Activated CD8-positive, alpha-beta T cell treated with anti-CD3 and anti-CD28 coated beads, Interleukin-2, amount 10 ng/mL, durations not matched to agents 7 days and 5 days (primary cell): ENCODE measurements around the gene ZNF723. TPM values are rescaled to one million over a fixed set of nuclear protein-coding genes. Genes with fewer than 3 reads are reported as not detected.
"Not testable (repeated sequence)": the region's sequence is repeated elsewhere in the genome, so short reads cannot be mapped to it uniquely, and the experiment has no call there.

Experiments
- ATAC-seq: fragments of 150-1000 bp; cut with Tn5 transposase; one replicate; pipeline ENCODE4 v1.10.0; 2021; ENCODE audit warnings: moderate library complexity
- CTCF ChIA-PET: fragments of 350-600 bp; sonication (Branson Sonifier 250); formaldehyde crosslinking; loops from one replicate; lab custom pipeline; 2021; ENCODE audit warnings: antibody characterized with exemption; lab: Charles Lee
- POLR2A ChIA-PET: fragments of 350-600 bp; sonication (Branson Sonifier 250); formaldehyde crosslinking; loops from one replicate; lab custom pipeline; 2021; ENCODE audit warnings: antibody characterized with exemption; lab: Charles Lee
- DNase-seq: peaks from one replicate; pipeline ENCODE4 v3.0.0-alpha.2; 2020
- H3K27ac Mint-ChIP-seq: one replicate; pipeline ENCODE4 v1.8.0; 2021; ENCODE audit warnings: mild to moderate bottlenecking, mixed read lengths
- H3K27me3 Mint-ChIP-seq: one replicate; pipeline ENCODE4 v1.8.0; 2021; ENCODE audit warnings: low read depth, mixed read lengths
- H3K36me3 Mint-ChIP-seq: one replicate; pipeline ENCODE4 v1.8.0; 2021; ENCODE audit warnings: low read depth, mixed read lengths
- H3K4me1 Mint-ChIP-seq: one replicate; pipeline ENCODE4 v1.8.0; 2021; ENCODE audit warnings: low read depth, mixed read lengths
- H3K4me3 Mint-ChIP-seq: one replicate; pipeline ENCODE4 v1.8.0; 2021; ENCODE audit warnings: mild to moderate bottlenecking, mixed read lengths
- H3K9me3 Mint-ChIP-seq: one replicate; pipeline ENCODE4 v1.8.0; 2022; ENCODE audit warnings: mixed read lengths; ENCODE audit not compliant: insufficient read depth
- total RNA-seq, 2 experiments: library from RNA; stranded (reverse); gene quantifications; one replicate each; pipeline ENCODE4 v1.2.3, GENCODE V29; 2021

Gene ZNF723
- total RNA-seq = not detected

GRCh38 chr19:22832031-22832762 is at the start of gene ZNF723:
ZNF723 (plus strand) TSS chr19:22832291; CDS start chr19:22832380, 89 bp downstream.
- CTCF ChIA-PET = no interaction called here
- ATAC-seq (no peak), DNase-seq (no peak)
- Mint-ChIP-seq H3K27ac (no peak within 1 kb of the TSS), H3K27me3 (no peaks in the 10 kb centered on the region), H3K4me1 (no peaks in the 10 kb centered on the region), H3K9me3 (peaks cover 38% of the 10 kb centered on the region), H3K36me3 (no peaks in the 10 kb centered on the region), H3K4me3 (no peak within 1 kb of the TSS)
- POLR2A ChIA-PET = no interaction called here

GRCh38 chr19:22783651-22784410 is 48.3 kb upstream of the ZNF723 start, which contains the start of gene ZNF99:
ZNF99 (minus strand) TSS chr19:22784151; CDS start chr19:22784016, 135 bp downstream.
- ChIA-PET CTCF (no interaction called here), POLR2A (no interaction called here)
- H3K9me3 Mint-ChIP-seq = peaks cover 17% of the 10 kb centered on the region
- no peak within 1 kb of the TSS for H3K27ac Mint-ChIP-seq
- H3K27me3 Mint-ChIP-seq = no peaks in the 10 kb centered on the region
- DNase-seq (no peak), ATAC-seq (no peak)
- peaks cover 2% of the 10 kb centered on the region for H3K36me3 Mint-ChIP-seq
- H3K4me3 Mint-ChIP-seq = no peak within 1 kb of the TSS
- no peaks in the 10 kb centered on the region for H3K4me1 Mint-ChIP-seq

DNA sequence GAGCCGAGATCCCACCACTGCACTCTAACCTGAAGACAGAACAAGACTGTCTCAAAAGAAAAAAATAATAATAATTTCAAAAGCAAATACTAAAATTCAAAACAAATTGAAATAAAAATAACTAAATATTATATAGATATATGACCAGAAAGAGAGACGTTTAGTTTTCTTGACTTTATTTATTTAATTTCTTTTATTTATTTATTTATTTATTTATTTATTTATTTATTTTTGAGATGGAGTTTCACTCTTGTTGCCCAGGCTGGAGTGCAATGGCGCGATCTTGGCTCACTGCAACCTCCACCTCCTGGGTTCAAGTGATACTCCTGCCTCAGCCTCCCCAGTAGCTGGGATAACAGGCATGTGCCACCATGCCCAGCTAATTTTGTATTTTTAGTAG is 39.2 kb upstream of the ZNF723 start:
- H3K27ac Mint-ChIP-seq, DNase-seq, H3K4me3 Mint-ChIP-seq, ATAC-seq, H3K27me3 Mint-ChIP-seq, H3K4me1 Mint-ChIP-seq, H3K36me3 Mint-ChIP-seq, POLR2A ChIA-PET, CTCF ChIA-PET: not testable (repeated sequence)
- H3K9me3 Mint-ChIP-seq = peaks cover 27% of the 10 kb centered on the region

DNA sequence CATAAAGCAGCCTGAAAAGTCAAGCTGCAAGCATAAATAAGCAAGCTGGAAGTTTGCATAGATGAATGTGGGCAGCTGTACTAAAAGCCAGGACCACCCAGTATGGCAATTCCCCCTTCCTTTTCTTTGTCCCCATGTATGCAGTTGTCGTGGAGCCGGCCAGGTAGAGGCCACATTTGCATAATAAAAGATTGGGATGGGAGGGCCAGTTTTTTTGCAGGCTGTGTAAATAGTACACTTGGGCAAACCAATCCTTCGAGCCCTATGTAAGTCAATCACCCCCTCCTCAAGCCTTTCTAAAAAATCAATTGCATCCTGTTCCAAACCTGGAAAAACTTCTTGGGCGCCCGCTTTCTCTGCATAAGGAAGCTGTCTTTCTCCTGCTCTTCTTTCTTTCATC is 35.1 kb upstream of the ZNF723 start:
- Mint-ChIP-seq H3K27ac (no peak overlapping the region), H3K27me3 (no peaks in the 10 kb centered on the region), H3K4me1 (no peaks in the 10 kb centered on the region), H3K4me3 (no peak overlapping the region), H3K9me3 (peaks cover 30% of the 10 kb centered on the region), H3K36me3 (peaks cover 3% of the 10 kb centered on the region)
- DNase-seq = no peak
- CTCF ChIA-PET = no interaction called here
- ATAC-seq = no peak
- POLR2A ChIA-PET = no interaction called here

DNA sequence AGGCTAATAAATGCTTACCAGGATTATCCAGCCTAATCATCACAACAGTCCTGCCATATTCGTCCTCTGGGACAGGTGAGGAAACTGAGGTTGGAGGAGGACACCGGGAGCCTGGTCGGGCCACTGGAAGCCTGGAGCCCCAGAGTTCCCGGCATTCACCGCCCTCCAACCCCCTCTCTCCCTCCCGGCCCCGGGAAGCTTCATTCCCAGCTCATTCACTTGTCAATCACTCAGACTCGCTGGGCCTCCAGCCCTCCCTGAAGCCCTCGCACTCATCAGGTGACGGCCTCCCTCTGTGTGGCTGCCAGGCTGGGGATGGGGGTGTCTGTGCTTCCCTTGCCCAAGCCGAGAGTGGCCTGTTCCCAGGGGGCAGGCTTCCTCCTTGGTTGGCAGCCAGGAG is 25.7 kb upstream of the ZNF723 start:
- Mint-ChIP-seq H3K4me1 (no peaks in the 10 kb centered on the region), H3K9me3 (peaks cover 28% of the 10 kb centered on the region), H3K27ac (no peak overlapping the region), H3K27me3 (no peaks in the 10 kb centered on the region), H3K36me3 (no peaks in the 10 kb centered on the region), H3K4me3 (no peak overlapping the region)
- CTCF ChIA-PET = no interaction called here
- POLR2A ChIA-PET = no interaction called here
- DNase-seq = no peak
- no peak for ATAC-seq

DNA sequence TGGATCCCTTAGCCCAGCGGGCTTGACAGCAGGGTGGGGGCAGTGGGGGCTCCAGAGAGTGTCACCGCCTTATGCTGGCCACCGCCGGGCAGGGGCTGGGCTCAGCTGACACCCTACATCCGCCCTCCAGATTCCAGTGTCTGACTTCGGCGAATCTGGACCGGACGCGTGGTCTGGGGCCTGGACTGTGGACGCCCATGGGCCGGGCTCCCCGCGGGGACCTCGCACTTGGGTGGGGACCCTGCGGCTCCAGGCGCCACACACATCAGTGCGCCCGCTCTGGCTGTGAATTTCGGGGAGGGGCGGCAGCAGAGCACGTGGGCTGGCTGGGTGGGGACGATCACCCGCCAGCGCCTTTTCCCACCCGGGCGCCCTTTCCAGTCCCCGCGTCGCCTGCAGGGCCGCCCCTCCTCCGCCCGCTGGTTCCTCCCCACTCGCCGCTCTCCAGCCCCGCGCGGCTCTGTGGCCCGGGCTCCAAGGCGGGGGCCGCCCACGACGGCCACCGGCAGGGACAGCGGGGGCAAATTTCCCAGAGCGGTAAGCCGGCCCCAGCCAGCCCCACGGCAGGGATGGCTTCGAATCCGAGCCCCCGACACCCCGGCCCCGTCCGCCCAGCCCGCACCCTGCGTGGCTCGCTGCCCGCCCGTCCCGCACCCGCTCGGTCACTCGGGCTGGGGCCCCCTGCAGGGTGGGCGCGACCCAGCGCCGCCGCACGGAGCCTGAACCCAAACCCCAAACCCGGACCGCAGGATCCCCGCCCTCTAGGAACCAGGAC is 24.8 kb upstream of the ZNF723 start:
- Mint-ChIP-seq H3K4me1 (no peaks in the 10 kb centered on the region), H3K27me3 (no peaks in the 10 kb centered on the region), H3K27ac (no peak overlapping the region), H3K36me3 (no peaks in the 10 kb centered on the region), H3K9me3 (peaks cover 22% of the 10 kb centered on the region), H3K4me3 (no peak overlapping the region)
- DNase-seq (no peak), ATAC-seq (no peak)
- CTCF ChIA-PET = no interaction called here
- POLR2A ChIA-PET = no interaction called here

- Mint-ChIP-seq H3K36me3 (peaks cover 2% of the 10 kb centered on the region), H3K4me3 (no peak overlapping the region), H3K4me1 (no peaks in the 10 kb centered on the region), H3K9me3 (peaks cover 38% of the 10 kb centered on the region), H3K27ac (no peak overlapping the region), H3K27me3 (no peaks in the 10 kb centered on the region)
- CTCF ChIA-PET = no interaction called here
- POLR2A ChIA-PET = no interaction called here
- ATAC-seq (no peak), DNase-seq (no peak)
These were observed 18.0 kb upstream of the ZNF723 start for GRCh38 chr19:22814124-22814523.

- ChIA-PET POLR2A (interaction anchor here (0.5 kb wide), 1 partner anchor 395 kb away, joined by 3 read pairs; no protein-coding TSS in a partner anchor), CTCF (no interaction called here)
- DNase-seq (no peak), ATAC-seq (no peak)
- Mint-ChIP-seq H3K9me3 (peaks cover 40% of the 10 kb centered on the region), H3K36me3 (no peaks in the 10 kb centered on the region), H3K4me3 (no peak overlapping the region), H3K27me3 (no peaks in the 10 kb centered on the region), H3K27ac (no peak overlapping the region), H3K4me1 (no peaks in the 10 kb centered on the region)
These were observed 880 bp upstream of the ZNF723 start for GRCh38 chr19:22831211-22831610.

DNA sequence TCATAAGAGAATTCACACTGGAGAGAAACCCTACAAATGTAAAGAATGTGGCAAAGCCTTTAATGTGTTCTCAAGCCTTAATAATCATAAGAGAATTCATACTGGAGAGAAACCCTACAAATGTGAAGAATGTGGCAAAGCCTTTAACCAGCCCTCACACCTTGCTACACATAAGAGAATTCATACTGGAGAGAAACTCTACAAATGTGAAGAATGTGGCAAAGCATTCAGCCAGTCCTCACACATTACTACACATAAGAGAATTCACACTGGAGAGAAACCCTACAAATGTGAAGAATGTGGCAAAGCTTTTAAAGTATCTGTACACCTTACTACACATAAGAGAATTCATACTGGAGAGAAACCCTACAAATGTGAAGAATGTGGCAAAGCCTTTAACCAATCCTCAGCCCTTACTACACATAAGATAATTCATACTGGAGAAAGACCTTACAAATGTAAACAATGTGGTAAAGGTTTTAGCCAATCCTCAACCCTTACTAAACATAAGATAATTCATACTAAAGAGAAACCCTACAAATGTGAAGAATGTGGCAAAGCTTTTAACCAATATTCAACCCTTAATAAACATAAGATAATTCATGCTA is 25.7 kb downstream of the ZNF723 start:
- H3K36me3 Mint-ChIP-seq, H3K4me1 Mint-ChIP-seq, ATAC-seq, H3K27ac Mint-ChIP-seq, POLR2A ChIA-PET, CTCF ChIA-PET, H3K4me3 Mint-ChIP-seq, DNase-seq, H3K27me3 Mint-ChIP-seq: not testable (repeated sequence)
- H3K9me3 Mint-ChIP-seq = peaks cover 41% of the 10 kb centered on the region

DNA sequence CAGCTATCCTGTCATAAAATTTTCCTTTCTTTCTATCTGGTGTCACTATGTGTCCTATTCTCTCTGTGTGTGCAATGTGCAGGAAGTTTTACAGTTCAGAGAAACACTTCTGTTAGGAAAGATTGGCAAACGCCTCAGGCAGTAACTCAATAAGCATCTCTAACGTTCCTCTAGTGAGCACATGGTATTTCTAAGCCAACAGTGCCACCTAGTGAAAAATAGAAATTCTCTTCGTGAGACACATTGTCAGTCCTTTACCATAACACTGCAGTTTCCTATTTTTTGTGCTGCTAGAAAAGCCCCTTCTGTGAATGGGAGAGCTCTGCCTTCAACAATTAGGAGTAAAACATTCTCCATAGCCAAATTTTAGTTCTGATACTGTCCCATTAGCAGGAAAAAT is 50.7 kb downstream of the ZNF723 start:
- ChIA-PET POLR2A (no interaction called here), CTCF (no interaction called here)
- H3K27me3 Mint-ChIP-seq = no peaks in the 10 kb centered on the region
- DNase-seq (no peak), ATAC-seq (no peak)
- H3K4me1 Mint-ChIP-seq = no peaks in the 10 kb centered on the region
- no peak overlapping the region for H3K27ac Mint-ChIP-seq
- peaks cover 40% of the 10 kb centered on the region for H3K9me3 Mint-ChIP-seq
- no peaks in the 10 kb centered on the region for H3K36me3 Mint-ChIP-seq
- no peak overlapping the region for H3K4me3 Mint-ChIP-seq

DNA sequence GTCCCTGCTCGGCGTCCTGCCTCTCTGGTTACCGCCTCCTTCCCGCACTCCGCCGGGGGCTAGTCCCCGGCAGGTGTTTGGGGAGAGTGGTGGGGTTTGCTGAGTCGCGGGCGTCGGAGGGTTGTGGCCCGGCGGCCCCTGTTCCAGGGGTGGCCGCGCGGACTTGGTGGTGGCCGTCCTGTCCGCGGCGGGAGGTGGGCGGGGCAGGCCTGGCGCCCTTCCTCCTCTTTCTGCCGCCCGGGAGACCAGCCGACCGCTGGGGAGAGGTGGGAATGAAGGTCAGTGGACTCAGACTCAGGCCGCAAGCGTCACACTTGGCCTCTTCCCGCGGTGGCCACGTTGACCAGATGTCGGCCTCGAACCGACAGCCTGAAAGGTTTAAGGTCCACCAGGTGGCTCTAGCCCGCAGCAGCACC is 61.8 kb downstream of the ZNF723 start:
- no peaks in the 10 kb centered on the region for H3K27me3 Mint-ChIP-seq
- no peak for DNase-seq
- H3K27ac Mint-ChIP-seq = no peak overlapping the region
- H3K4me3 Mint-ChIP-seq = no peak overlapping the region
- no peaks in the 10 kb centered on the region for H3K36me3 Mint-ChIP-seq
- H3K4me1 Mint-ChIP-seq = no peaks in the 10 kb centered on the region
- ChIA-PET CTCF (no interaction called here), POLR2A (no interaction called here)
- no peak for ATAC-seq
- H3K9me3 Mint-ChIP-seq = peaks cover 35% of the 10 kb centered on the region
